ENCODE data around the gene ZMAT3.

ZMAT3 gene

DNA sequence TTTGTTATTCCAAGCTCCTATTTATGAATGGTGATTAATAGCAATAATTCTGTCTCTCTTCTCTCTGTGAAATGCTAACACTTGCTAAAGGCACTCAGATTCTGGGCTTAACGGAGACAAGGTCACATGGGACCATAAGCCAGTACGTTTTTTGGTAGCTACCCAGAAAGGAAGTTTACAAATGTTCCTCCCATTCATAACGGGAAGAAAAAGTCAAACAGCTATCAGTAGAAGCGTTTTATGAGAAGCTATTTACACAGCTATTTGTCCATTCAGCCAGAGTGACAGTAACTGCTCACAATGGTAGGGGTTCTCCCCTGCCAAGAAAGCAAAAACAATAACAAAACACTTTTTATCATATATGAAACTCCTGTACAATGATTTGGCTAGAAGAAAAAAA, 51.5 kb downstream of the ZMAT3 start:
- Histone ChIP-seq H3K4me1 (ENCODE audit: control insufficient read depth, insufficient read depth, low read length) (peaks cover 30% of the 10 kb centered on the region), H3K9ac (ENCODE audit: low read length) (peak overlapping the region; percentile 54), H3K4me3 (ENCODE audit: low read length) (peak overlapping the region; percentile 49), H3K27me3 (replicated peaks; ENCODE audit: control insufficient read depth, insufficient read depth, low read length) (no peaks in the 10 kb centered on the region), H3K36me3 (ENCODE audit: control insufficient read depth, insufficient read depth, low read length, severe bottlenecking) (peaks cover 38% of the 10 kb centered on the region), H3K9me3 (ENCODE audit: control insufficient read depth, low read length) (no peaks in the 10 kb centered on the region)
- no peak for DNase-seq (ENCODE audit: low read depth)

DNA sequence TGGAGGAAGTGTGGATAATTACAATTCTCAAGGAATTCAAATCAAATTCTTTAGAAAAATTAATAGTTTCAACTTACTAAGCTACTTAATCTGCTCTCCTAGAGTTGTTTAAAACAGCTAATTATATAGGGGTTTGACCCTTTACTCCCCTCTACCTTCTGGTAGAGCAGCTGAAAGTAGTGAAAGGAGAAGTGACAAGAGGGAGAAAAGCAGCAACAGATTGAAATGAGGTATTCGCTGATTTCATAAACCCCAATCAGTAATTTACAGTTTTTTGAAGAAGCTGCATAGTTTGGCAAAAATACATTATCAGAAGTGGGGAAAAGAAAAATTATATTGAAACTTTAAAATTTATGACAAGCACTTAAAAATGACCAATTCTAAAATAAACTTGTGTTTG, 52.8 kb downstream of the ZMAT3 start:
- DNase-seq (ENCODE audit: low read depth), result no peak
- Histone ChIP-seq H3K27me3 (replicated peaks; ENCODE audit: control insufficient read depth, insufficient read depth, low read length) (no peaks in the 10 kb centered on the region), H3K4me1 (ENCODE audit: control insufficient read depth, insufficient read depth, low read length) (peaks cover 30% of the 10 kb centered on the region), H3K9me3 (ENCODE audit: control insufficient read depth, low read length) (no peaks in the 10 kb centered on the region), H3K4me3 (ENCODE audit: low read length) (no peak overlapping the region), H3K9ac (ENCODE audit: low read length) (no peak overlapping the region), H3K36me3 (ENCODE audit: control insufficient read depth, insufficient read depth, low read length, severe bottlenecking) (peaks cover 27% of the 10 kb centered on the region)

DNA sequence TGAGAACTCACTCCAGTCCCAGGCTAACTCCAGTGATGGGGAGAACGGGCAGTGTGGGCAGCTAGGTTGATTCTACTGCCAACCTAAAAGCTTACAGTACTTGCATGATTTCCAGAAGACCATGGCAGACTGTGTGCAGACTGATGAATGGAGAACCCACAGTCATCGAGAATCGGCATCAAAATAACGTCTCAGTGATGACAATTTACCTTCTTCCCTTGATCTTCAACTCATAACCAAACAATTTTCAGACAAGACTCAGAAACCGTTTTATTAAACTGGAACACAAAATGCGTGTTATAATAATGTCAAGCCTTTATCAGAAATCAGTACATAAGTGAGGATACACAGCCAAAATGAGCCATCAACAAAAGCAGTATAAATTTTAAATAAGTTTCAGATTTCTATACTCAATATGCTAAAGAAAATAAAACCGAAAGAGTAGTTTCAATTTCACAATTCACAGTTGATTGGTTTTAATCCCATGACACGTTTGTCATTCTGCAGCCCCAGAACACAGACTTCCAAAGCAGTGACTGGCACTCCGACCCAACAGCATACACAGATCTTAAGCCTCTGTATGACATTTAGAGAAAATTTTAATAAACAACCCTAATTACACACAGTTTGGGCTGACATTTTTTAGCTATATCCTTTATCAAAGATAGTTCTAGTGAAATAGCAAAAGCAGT, 54.5 kb downstream of the ZMAT3 start:
- peak overlapping the region; percentile 46 for H3K4me3 ChIP-seq (ENCODE audit: low read length)
- peaks cover 30% of the 10 kb centered on the region for H3K4me1 ChIP-seq (ENCODE audit: control insufficient read depth, insufficient read depth, low read length)
- peak; percentile 34 for DNase-seq (ENCODE audit: low read depth)
- peaks cover 23% of the 10 kb centered on the region for H3K36me3 ChIP-seq (ENCODE audit: control insufficient read depth, insufficient read depth, low read length, severe bottlenecking)
- H3K9ac ChIP-seq (ENCODE audit: low read length), result peak overlapping the region; percentile 17
- no peaks in the 10 kb centered on the region for H3K27me3 ChIP-seq (replicated peaks; ENCODE audit: control insufficient read depth, insufficient read depth, low read length)
- H3K9me3 ChIP-seq (ENCODE audit: control insufficient read depth, low read length), result no peaks in the 10 kb centered on the region

DNA sequence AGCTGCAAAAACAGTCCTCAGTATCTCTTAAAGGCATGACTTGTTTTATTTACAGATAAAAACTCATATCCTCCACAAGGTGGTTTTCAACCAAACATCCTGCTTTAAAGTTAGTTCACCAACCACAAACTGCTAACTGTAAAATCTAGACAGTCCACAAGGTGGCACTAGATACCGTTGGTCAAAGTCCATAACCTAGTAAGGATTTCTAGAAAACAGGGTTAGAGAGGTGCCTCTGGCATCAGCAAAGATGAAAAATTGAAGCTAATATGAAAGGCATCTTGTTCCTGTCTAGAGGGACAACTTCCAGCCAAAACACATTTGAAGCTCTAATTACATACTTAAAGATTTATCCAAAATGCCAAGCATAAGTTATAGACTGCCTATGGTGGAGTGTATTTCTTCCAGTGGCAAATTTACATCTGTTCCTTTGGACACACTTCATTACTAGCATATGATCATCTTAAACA, 56.0 kb downstream of the ZMAT3 start:
- peak; percentile 92 for DNase-seq (ENCODE audit: low read depth)
- Histone ChIP-seq H3K36me3 (ENCODE audit: control insufficient read depth, insufficient read depth, low read length, severe bottlenecking) (peaks cover 9% of the 10 kb centered on the region), H3K4me3 (ENCODE audit: low read length) (no peak overlapping the region), H3K9me3 (ENCODE audit: control insufficient read depth, low read length) (no peaks in the 10 kb centered on the region), H3K9ac (ENCODE audit: low read length) (no peak overlapping the region), H3K4me1 (ENCODE audit: control insufficient read depth, insufficient read depth, low read length) (peaks cover 26% of the 10 kb centered on the region), H3K27me3 (replicated peaks; ENCODE audit: control insufficient read depth, insufficient read depth, low read length) (no peaks in the 10 kb centered on the region)

DNA sequence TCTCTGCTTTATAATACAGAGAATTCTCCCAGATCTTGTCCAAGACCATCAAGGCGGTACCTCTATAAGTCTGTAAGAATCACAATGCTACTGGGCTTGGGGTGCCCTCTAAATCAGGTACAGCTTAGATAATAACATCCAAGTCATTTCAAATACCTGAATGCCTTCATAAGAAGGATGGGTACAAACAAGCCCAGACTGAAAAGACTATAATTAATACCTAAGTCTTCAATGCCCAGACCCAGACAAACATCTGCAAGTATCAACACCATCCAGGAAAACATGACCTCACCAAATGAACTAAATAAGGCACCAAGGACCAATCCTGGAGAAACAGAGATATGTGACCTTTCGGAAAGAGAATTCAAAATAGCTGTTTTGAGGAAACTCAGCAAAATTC, 65.9 kb downstream of the ZMAT3 start:
- H3K4me3 ChIP-seq (ENCODE audit: low read length), result no peak overlapping the region
- H3K4me1 ChIP-seq (ENCODE audit: control insufficient read depth, insufficient read depth, low read length), result peaks cover 3% of the 10 kb centered on the region
- no peaks in the 10 kb centered on the region for H3K36me3 ChIP-seq (ENCODE audit: control insufficient read depth, insufficient read depth, low read length, severe bottlenecking)
- DNase-seq (ENCODE audit: low read depth), result no peak
- H3K9me3 ChIP-seq (ENCODE audit: control insufficient read depth, low read length), result peaks cover 5% of the 10 kb centered on the region
- no peak overlapping the region for H3K9ac ChIP-seq (ENCODE audit: low read length)
- H3K27me3 ChIP-seq (replicated peaks; ENCODE audit: control insufficient read depth, insufficient read depth, low read length), result no peaks in the 10 kb centered on the region

DNA sequence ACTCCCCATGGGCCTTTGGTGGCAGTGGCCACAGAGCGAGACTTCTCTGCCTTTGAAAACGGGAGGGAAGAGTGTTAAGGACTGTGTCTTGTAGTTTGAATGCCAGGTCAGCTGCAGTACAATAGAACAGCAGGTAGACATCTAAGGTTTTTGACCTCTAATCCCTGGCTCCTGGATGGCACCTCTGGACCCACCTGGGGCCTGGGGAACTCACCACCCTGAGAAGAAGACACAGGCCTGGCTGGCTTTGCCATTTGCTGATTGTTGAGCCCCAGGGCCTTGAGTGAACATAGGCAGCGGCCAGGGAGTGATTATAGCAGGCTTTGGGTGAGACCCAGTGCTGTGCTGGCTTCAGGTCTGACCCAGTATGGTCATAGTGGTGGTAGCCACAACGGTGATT, 66.4 kb downstream of the ZMAT3 start:
- Histone ChIP-seq H3K27me3 (replicated peaks; ENCODE audit: control insufficient read depth, insufficient read depth, low read length) (no peaks in the 10 kb centered on the region), H3K4me3 (ENCODE audit: low read length) (no peak overlapping the region), H3K9ac (ENCODE audit: low read length) (no peak overlapping the region), H3K4me1 (ENCODE audit: control insufficient read depth, insufficient read depth, low read length) (peaks cover 3% of the 10 kb centered on the region), H3K36me3 (ENCODE audit: control insufficient read depth, insufficient read depth, low read length, severe bottlenecking) (no peaks in the 10 kb centered on the region), H3K9me3 (ENCODE audit: control insufficient read depth, low read length) (peaks cover 5% of the 10 kb centered on the region)
- no peak for DNase-seq (ENCODE audit: low read depth)

DNA sequence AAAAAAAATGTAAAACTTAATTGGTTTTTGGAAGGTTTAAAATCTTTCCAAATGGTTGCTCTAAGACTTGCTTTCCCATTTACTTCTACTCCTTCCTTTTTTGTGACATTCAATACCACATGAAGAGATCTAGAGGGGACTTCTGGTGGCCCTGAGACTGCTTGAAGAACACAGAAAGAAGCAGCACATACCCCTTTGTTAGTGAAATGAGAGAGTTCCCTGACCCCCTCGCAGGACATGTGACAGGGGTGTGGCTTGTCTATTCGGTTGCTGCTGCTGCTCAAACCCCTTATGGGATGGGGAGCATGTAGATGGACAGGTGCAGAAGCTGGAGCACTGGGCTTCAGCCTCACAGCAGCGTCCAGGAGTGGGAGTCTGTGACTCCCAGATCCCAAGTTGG, 71.0 kb downstream of the ZMAT3 start:
- H3K27me3 ChIP-seq (replicated peaks; ENCODE audit: control insufficient read depth, insufficient read depth, low read length), result no peaks in the 10 kb centered on the region
- no peak overlapping the region for H3K4me3 ChIP-seq (ENCODE audit: low read length)
- no peak for DNase-seq (ENCODE audit: low read depth)
- H3K4me1 ChIP-seq (ENCODE audit: control insufficient read depth, insufficient read depth, low read length), result no peaks in the 10 kb centered on the region
- no peaks in the 10 kb centered on the region for H3K9me3 ChIP-seq (ENCODE audit: control insufficient read depth, low read length)
- H3K9ac ChIP-seq (ENCODE audit: low read length), result no peak overlapping the region
- peaks cover 2% of the 10 kb centered on the region for H3K36me3 ChIP-seq (ENCODE audit: control insufficient read depth, insufficient read depth, low read length, severe bottlenecking)

DNA sequence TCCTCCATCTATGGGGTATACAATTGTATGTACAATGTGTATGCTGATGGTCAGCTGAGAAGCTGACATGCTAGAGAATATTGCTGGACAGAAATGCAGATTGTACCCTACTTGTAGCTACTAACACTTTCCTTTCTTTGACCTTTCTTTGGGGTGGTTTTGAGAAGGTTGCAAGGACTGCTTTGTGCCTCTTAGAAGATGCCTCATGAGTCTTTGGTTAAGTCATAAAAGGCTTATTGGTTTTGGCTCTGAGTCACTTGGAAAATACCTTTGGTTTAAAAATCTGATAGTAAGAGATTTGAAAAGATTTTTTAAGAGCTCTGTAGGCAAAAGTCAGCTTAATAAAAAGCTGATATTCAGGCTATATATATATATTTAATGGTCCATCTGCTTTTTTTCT, 71.5 kb downstream of the ZMAT3 start:
- Histone ChIP-seq H3K4me1 (ENCODE audit: control insufficient read depth, insufficient read depth, low read length) (no peaks in the 10 kb centered on the region), H3K9ac (ENCODE audit: low read length) (no peak overlapping the region), H3K27me3 (replicated peaks; ENCODE audit: control insufficient read depth, insufficient read depth, low read length) (no peaks in the 10 kb centered on the region), H3K36me3 (ENCODE audit: control insufficient read depth, insufficient read depth, low read length, severe bottlenecking) (peaks cover 3% of the 10 kb centered on the region), H3K4me3 (ENCODE audit: low read length) (no peak overlapping the region), H3K9me3 (ENCODE audit: control insufficient read depth, low read length) (no peaks in the 10 kb centered on the region)
- DNase-seq (ENCODE audit: low read depth), result peak; percentile 18

DNA sequence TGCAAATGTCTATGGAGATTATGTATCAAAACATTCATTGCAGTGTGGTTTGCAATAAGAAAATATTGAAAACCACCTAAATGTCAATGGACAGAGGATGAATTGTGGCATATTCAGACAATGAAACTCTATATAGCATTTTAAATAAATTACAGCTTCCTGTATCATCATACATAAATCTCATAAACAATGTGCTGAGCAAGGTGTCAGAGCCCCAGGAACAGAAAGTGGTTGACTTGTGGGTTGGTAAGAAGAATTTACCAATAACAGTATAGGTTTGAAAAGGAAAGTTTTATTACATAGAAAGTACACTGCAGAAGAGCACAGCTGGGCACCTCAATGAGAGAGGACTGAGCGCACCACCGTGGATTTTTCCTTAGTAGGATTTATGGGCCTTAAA, 75.2 kb downstream of the ZMAT3 start:
- Histone ChIP-seq H3K9me3 (ENCODE audit: control insufficient read depth, low read length) (no peaks in the 10 kb centered on the region), H3K9ac (ENCODE audit: low read length) (no peak overlapping the region), H3K4me1 (ENCODE audit: control insufficient read depth, insufficient read depth, low read length) (no peaks in the 10 kb centered on the region), H3K27me3 (replicated peaks; ENCODE audit: control insufficient read depth, insufficient read depth, low read length) (no peaks in the 10 kb centered on the region), H3K36me3 (ENCODE audit: control insufficient read depth, insufficient read depth, low read length, severe bottlenecking) (peaks cover 15% of the 10 kb centered on the region), H3K4me3 (ENCODE audit: low read length) (no peak overlapping the region)
- DNase-seq (ENCODE audit: low read depth), result no peak

DNA sequence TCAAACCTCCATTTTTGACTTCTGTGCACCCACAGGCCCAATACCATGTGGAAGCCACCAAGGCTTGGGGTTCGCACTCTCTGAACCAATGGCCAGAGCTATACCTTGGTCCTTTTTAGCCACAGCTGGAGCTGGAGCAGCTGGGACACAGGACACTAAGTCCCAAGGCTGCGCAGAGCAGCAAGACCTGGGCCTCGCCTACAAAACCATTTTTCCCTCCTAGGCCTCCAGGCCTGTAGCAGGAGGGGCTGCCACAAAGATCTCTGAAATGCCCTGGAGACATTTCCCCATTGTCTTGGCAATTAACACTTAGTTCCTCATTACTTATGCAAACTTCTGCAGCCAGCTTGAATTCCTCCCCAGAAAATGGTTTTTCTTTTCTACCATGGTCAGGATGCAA, 81.3 kb downstream of the ZMAT3 start:
- Histone ChIP-seq H3K36me3 (ENCODE audit: control insufficient read depth, insufficient read depth, low read length, severe bottlenecking) (peaks cover 24% of the 10 kb centered on the region), H3K4me1 (ENCODE audit: control insufficient read depth, insufficient read depth, low read length) (no peaks in the 10 kb centered on the region), H3K27me3 (replicated peaks; ENCODE audit: control insufficient read depth, insufficient read depth, low read length) (no peaks in the 10 kb centered on the region), H3K9me3 (ENCODE audit: control insufficient read depth, low read length) (peaks cover 44% of the 10 kb centered on the region), H3K9ac (ENCODE audit: low read length) (no peak overlapping the region), H3K4me3 (ENCODE audit: low read length) (no peak overlapping the region)
- DNase-seq (ENCODE audit: low read depth), result no peak

DNA sequence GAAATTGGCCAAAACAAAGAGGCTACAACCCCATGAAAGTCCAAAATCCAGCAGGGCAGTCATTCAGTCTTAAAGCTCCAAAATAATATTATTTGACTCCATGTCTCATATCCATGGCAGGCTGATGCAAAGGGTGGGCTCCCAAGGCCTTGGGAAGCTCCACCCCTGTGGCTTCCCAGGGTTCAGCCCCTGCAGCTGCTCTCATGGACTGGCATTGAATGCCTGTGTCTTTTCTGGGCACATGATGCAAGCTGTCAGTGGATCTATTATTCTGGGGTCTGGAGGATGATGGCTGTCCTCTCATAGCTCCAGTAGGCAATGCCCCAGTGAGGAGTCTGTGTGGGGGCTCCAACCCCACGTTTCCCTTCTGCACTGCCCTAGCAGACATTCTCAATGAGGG, 81.8 kb downstream of the ZMAT3 start:
- Histone ChIP-seq H3K9me3 (ENCODE audit: control insufficient read depth, low read length) (peaks cover 44% of the 10 kb centered on the region), H3K4me1 (ENCODE audit: control insufficient read depth, insufficient read depth, low read length) (no peaks in the 10 kb centered on the region), H3K9ac (ENCODE audit: low read length) (no peak overlapping the region), H3K4me3 (ENCODE audit: low read length) (no peak overlapping the region), H3K36me3 (ENCODE audit: control insufficient read depth, insufficient read depth, low read length, severe bottlenecking) (peaks cover 19% of the 10 kb centered on the region), H3K27me3 (replicated peaks; ENCODE audit: control insufficient read depth, insufficient read depth, low read length) (no peaks in the 10 kb centered on the region)
- no peak for DNase-seq (ENCODE audit: low read depth)

DNA sequence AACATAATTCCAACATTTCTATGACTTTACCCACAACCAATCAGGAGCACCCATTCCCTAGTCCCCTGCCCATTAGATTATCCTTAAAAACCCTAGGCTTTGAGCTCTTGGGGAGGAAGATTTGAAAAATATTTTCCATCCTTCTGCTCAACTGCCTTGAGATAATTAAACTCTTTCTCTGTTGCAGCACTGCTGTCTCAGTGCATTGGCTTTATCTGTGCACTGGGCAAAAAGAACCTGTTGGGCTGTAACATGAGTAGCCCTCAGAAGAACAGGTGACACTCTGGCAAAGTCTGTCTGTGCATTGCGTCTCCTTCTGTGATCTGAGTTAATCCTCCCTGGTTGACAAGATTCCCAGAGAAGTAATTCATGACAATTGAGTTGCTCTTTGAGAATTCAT, 83.9 kb downstream of the ZMAT3 start:
- Histone ChIP-seq H3K27me3 (replicated peaks; ENCODE audit: control insufficient read depth, insufficient read depth, low read length) (no peaks in the 10 kb centered on the region), H3K36me3 (ENCODE audit: control insufficient read depth, insufficient read depth, low read length, severe bottlenecking) (peaks cover 11% of the 10 kb centered on the region), H3K4me1 (ENCODE audit: control insufficient read depth, insufficient read depth, low read length) (no peaks in the 10 kb centered on the region), H3K9me3 (ENCODE audit: control insufficient read depth, low read length) (peaks cover 44% of the 10 kb centered on the region), H3K9ac (ENCODE audit: low read length) (no peak overlapping the region), H3K4me3 (ENCODE audit: low read length) (peak overlapping the region; percentile 24)
- no peak for DNase-seq (ENCODE audit: low read depth)
